ENCODE results near the gene RAB44. TPM values are rescaled to one million over a fixed set of nuclear protein-coding genes. Genes with fewer than 3 reads are reported as not detected.

The RAB44 gene
- total RNA-seq, 1 donor from 2014 or later, result 0.16 TPM

DNA sequence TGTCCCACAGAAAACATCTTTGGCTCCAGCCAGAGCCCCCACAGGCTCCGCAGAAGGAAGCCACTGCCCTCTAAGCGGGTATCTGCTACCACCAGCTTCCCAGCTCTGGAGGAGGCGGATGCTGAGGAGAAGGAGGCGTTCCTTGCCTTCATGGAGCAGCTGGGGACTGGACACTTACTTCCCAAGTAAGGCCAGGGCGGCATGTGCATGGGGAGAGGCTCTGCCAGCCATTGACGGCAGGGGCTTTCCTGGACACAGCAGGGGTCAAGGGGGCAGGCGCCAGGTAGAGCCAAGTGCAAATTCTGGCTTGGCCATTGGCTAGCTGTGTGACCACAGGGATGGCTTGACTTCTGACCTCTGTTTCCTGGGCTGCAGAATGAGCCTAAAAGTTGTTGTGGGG, 17.8 kb downstream of the RAB44 start:
- H3K27me3 ChIP-seq (ENCODE audit: insufficient read depth, low read length), result no peaks in the 10 kb centered on the region
- H3K4me1 ChIP-seq (ENCODE audit: insufficient read depth, low read length), result no peaks in the 10 kb centered on the region
- H3K9ac ChIP-seq (ENCODE audit: low read length), result no peak overlapping the region
- H3K9me3 ChIP-seq (ENCODE audit: insufficient read depth, low read depth, low read length), result no peaks in the 10 kb centered on the region
- TF ChIP-seq, protein P1, sequence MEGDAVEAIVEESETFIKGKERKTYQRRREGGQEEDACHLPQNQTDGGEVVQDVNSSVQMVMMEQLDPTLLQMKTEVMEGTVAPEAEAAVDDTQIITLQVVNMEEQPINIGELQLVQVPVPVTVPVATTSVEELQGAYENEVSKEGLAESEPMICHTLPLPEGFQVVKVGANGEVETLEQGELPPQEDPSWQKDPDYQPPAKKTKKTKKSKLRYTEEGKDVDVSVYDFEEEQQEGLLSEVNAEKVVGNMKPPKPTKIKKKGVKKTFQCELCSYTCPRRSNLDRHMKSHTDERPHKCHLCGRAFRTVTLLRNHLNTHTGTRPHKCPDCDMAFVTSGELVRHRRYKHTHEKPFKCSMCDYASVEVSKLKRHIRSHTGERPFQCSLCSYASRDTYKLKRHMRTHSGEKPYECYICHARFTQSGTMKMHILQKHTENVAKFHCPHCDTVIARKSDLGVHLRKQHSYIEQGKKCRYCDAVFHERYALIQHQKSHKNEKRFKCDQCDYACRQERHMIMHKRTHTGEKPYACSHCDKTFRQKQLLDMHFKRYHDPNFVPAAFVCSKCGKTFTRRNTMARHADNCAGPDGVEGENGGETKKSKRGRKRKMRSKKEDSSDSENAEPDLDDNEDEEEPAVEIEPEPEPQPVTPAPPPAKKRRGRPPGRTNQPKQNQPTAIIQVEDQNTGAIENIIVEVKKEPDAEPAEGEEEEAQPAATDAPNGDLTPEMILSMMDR (IDR thresholded peaks at IDR 0.05; ENCODE audit: insufficient read depth, low read depth, low read length), result no peak
- no peak for TF ChIP-seq EZH2 (IDR thresholded peaks at IDR 0.05; ENCODE audit: insufficient read depth, low read length)
- no peak overlapping the region for H3K4me2 ChIP-seq (ENCODE audit: low read length)
- Mint-ChIP-seq H3K27me3 (ENCODE audit: low read depth, unreplicated experiment) (peaks cover 46% of the 10 kb centered on the region), H3K27ac (ENCODE audit: unreplicated experiment) (no peak overlapping the region), H3K4me3 (ENCODE audit: unreplicated experiment) (no peak overlapping the region), H3K4me1 (ENCODE audit: low read depth, unreplicated experiment) (no peaks in the 10 kb centered on the region), H3K36me3 (ENCODE audit: low read depth, unreplicated experiment) (peaks cover 5% of the 10 kb centered on the region), H3K9me3 (ENCODE audit: unreplicated experiment) (peaks cover 2% of the 10 kb centered on the region)
- H3K4me3 ChIP-seq (ENCODE audit: insufficient read depth, low read depth, low read length), result no peak overlapping the region
- H3K27ac ChIP-seq (ENCODE audit: low read depth, low read length), result no peak overlapping the region
- DNase-seq (ENCODE audit: low read depth) (no peak), FAIRE-seq (no peak)
- H2AFZ ChIP-seq (ENCODE audit: low read depth, low read length), result no peak overlapping the region
- H3K36me3 ChIP-seq (ENCODE audit: insufficient read depth, low read length), result no peaks in the 10 kb centered on the region
- H3K79me2 ChIP-seq (ENCODE audit: insufficient read depth, low read length), result no peaks in the 10 kb centered on the region
- H4K20me1 ChIP-seq (ENCODE audit: insufficient read depth, low read length), result no peaks in the 10 kb centered on the region

DNA sequence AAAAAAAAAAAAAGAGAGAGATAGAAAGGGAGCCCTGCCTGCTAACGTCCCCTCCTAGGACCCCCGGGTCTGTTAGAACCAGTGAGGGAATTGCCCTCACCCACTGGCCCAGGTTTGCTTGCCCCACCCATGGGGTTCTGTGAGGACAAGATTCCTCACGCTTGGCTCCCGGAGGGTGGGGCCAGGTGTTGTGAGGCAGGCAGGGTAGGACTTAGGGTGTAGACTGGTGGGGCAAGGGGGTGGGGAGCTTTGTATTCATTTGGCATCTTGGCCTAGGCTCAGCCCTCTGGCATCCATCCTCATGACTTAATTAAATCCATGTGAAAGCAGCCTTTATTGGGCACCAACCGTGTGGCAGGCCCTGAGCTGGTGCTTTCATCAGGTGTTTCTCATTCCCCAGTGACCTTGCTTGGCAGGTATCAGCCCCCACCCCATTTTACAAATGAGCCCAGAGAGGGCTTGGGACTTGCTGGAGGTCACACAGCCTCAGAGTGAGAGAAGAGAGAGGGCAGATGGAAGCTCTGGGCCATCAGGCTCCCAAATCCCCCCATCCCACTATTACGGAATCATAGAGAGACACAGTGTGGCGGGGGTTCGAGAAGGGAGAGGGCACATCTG, 19.0 kb downstream of the RAB44 start:
- Histone ChIP-seq H3K27ac (ENCODE audit: low read depth, low read length) (no peak overlapping the region), H3K4me3 (ENCODE audit: insufficient read depth, low read depth, low read length) (no peak overlapping the region), H3K4me1 (ENCODE audit: insufficient read depth, low read length) (no peaks in the 10 kb centered on the region), H3K27me3 (ENCODE audit: insufficient read depth, low read length) (no peaks in the 10 kb centered on the region), H3K9ac (ENCODE audit: low read length) (no peak overlapping the region), H3K4me2 (ENCODE audit: low read length) (no peak overlapping the region), H3K79me2 (ENCODE audit: insufficient read depth, low read length) (no peaks in the 10 kb centered on the region), H3K9me3 (ENCODE audit: insufficient read depth, low read depth, low read length) (no peaks in the 10 kb centered on the region), H2AFZ (ENCODE audit: low read depth, low read length) (no peak overlapping the region), H3K36me3 (ENCODE audit: insufficient read depth, low read length) (no peaks in the 10 kb centered on the region), H4K20me1 (ENCODE audit: insufficient read depth, low read length) (no peaks in the 10 kb centered on the region)
- Mint-ChIP-seq H3K27ac (ENCODE audit: unreplicated experiment) (no peak overlapping the region), H3K36me3 (ENCODE audit: low read depth, unreplicated experiment) (peaks cover 5% of the 10 kb centered on the region), H3K4me1 (ENCODE audit: low read depth, unreplicated experiment) (no peaks in the 10 kb centered on the region), H3K9me3 (ENCODE audit: unreplicated experiment) (peaks cover 2% of the 10 kb centered on the region), H3K4me3 (ENCODE audit: unreplicated experiment) (no peak overlapping the region), H3K27me3 (ENCODE audit: low read depth, unreplicated experiment) (peaks cover 50% of the 10 kb centered on the region)
- FAIRE-seq (no peak), DNase-seq (ENCODE audit: low read depth) (no peak)
- TF ChIP-seq EZH2 (IDR thresholded peaks at IDR 0.05; ENCODE audit: insufficient read depth, low read length), result no peak
- TF ChIP-seq, protein P1 (IDR thresholded peaks at IDR 0.05; ENCODE audit: insufficient read depth, low read depth, low read length), result no peak

DNA sequence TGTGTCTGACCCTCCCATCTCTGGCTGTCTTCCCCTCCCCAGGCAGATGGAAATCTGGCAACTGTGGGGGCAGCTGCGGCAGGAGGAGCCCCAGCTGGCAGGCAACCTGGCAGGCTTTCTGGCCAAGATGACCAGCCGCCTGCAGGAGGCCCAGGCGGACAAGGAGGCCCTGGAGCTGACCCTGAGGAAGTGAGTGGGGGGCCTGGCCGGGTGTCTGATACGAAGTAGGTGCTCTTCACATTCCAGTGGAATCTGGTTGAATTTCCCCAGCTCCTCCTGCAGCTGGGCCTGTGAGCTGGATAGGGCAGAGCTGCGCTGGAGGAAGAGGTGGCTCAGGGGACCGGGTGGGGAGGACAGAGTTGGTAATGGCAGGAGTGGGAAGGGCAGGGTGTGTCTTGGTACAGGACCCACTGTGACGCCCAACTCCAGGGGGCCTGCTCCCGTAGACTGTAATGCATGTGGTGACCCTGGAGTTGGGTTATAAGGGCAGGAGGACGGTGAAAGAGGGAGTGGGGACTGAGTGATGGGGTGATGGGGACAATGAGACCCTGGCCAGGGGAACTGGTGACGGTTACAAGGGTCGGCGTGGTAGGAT, 19.7 kb downstream of the RAB44 start:
- Mint-ChIP-seq H3K4me1 (ENCODE audit: low read depth, unreplicated experiment) (no peaks in the 10 kb centered on the region), H3K27me3 (ENCODE audit: low read depth, unreplicated experiment) (peaks cover 53% of the 10 kb centered on the region), H3K4me3 (ENCODE audit: unreplicated experiment) (no peak overlapping the region), H3K36me3 (ENCODE audit: low read depth, unreplicated experiment) (peaks cover 5% of the 10 kb centered on the region), H3K27ac (ENCODE audit: unreplicated experiment) (no peak overlapping the region), H3K9me3 (ENCODE audit: unreplicated experiment) (peaks cover 2% of the 10 kb centered on the region)
- no peak for TF ChIP-seq EZH2 (IDR thresholded peaks at IDR 0.05; ENCODE audit: insufficient read depth, low read length)
- FAIRE-seq (no peak), DNase-seq (ENCODE audit: low read depth) (no peak)
- H3K9me3 ChIP-seq (ENCODE audit: insufficient read depth, low read depth, low read length), result no peaks in the 10 kb centered on the region
- no peak overlapping the region for H3K4me3 ChIP-seq (ENCODE audit: insufficient read depth, low read depth, low read length)
- no peak overlapping the region for H3K27ac ChIP-seq (ENCODE audit: low read depth, low read length)
- H3K27me3 ChIP-seq (ENCODE audit: insufficient read depth, low read length), result no peaks in the 10 kb centered on the region
- no peak overlapping the region for H2AFZ ChIP-seq (ENCODE audit: low read depth, low read length)
- H3K79me2 ChIP-seq (ENCODE audit: insufficient read depth, low read length), result no peaks in the 10 kb centered on the region
- H3K36me3 ChIP-seq (ENCODE audit: insufficient read depth, low read length), result no peaks in the 10 kb centered on the region
- H3K4me1 ChIP-seq (ENCODE audit: insufficient read depth, low read length), result no peaks in the 10 kb centered on the region
- H4K20me1 ChIP-seq (ENCODE audit: insufficient read depth, low read length), result no peaks in the 10 kb centered on the region
- no peak overlapping the region for H3K9ac ChIP-seq (ENCODE audit: low read length)
- H3K4me2 ChIP-seq (ENCODE audit: low read length), result no peak overlapping the region

Measured in astrocyte (in vitro differentiated cells and primary cell).